Body of pancreas (tissue), 4 donors: ENCODE measurements around the gene APOBEC3G.

Experiments used
- POLR2A ChIP-seq, 3 donors: fragments of 450-650 bp; IDR thresholded peaks; one replicate each; pipeline ENCODE4 v1.6.1; 2016; ENCODE audit warnings: antibody characterized with exemption in 3 of 3, mild to moderate bottlenecking in 2 of 3
- TF ChIP-seq, protein P1 (sequence below), 7 experiments: fragments of 450-650 bp in 4 of 7; fragments of 200-600 bp in 3 of 7; sonication (generic) in 3 of 7; IDR thresholded peaks; one replicate each; pipeline ENCODE4 v1.5.1; 2016 to 2019; ENCODE audit warnings: antibody characterized with exemption in 7 of 7

DNA sequence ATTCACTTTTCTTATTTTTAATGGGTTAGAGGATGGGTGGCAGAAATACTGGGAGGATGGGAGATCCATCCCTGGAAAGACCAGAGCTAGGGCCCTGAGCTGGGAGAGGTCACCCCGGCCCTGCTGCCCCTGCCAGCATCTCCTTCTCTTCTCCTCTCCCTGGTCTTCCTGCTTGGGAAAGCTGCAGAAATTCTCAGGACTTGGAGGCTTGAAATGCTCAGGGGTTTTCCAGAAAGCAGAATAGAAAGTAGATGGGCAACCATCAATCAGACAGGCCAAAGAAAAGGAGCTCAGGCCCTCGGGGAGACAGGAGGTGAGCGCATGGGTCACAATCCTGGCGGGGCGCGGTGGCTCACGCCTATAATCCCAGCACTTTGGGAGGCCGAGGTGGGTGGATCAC is 21.5 kb downstream of the APOBEC3G start:
- TF ChIP-seq, protein P1, sequence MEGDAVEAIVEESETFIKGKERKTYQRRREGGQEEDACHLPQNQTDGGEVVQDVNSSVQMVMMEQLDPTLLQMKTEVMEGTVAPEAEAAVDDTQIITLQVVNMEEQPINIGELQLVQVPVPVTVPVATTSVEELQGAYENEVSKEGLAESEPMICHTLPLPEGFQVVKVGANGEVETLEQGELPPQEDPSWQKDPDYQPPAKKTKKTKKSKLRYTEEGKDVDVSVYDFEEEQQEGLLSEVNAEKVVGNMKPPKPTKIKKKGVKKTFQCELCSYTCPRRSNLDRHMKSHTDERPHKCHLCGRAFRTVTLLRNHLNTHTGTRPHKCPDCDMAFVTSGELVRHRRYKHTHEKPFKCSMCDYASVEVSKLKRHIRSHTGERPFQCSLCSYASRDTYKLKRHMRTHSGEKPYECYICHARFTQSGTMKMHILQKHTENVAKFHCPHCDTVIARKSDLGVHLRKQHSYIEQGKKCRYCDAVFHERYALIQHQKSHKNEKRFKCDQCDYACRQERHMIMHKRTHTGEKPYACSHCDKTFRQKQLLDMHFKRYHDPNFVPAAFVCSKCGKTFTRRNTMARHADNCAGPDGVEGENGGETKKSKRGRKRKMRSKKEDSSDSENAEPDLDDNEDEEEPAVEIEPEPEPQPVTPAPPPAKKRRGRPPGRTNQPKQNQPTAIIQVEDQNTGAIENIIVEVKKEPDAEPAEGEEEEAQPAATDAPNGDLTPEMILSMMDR (IDR thresholded peaks at IDR 0.05): no peak
- TF ChIP-seq POLR2A (IDR thresholded peaks at IDR 0.05): no peak
